ENCODE results near the gene NSRP1. TPM values are rescaled to one million over a fixed set of nuclear protein-coding genes. Genes with fewer than 3 reads are reported as not detected.
"Not testable (repeated sequence)": the region's sequence is repeated elsewhere in the genome, so short reads cannot be mapped to it uniquely, and the experiment has no call there.

Gene NSRP1
- polyA plus RNA-seq, 1 donor from 2014 or later = 40.8 TPM

DNA sequence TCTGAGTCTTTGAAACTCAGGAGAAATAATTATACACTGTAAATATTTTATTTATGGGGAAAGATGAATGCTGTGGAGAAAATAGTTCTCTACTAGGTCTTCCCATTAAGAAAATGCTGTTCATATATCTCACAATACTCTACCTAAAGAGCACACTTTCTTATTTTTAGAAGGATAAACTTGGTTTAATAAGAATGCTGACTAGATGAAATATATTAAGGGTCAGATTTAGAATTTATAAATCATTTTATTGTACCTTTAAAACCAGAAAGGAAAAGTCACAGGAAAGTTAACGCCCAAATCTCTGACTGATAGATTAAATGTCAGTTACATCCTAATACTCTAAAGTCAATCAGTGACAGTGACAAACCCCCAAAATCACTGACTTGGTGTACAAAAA lies 70.1 kb downstream of the NSRP1 start:
- Mint-ChIP-seq H3K9me3 (peaks cover 0 to 3% (median 0%) of the 10 kb centered on the region in 3 donors), H3K36me3 (peaks cover 2% of the 10 kb centered on the region), H3K27me3 (no peaks in the 10 kb centered on the region), H3K27ac (no peak overlapping the region), H3K4me3 (no peak overlapping the region), H3K4me1 (no peaks in the 10 kb centered on the region)

DNA sequence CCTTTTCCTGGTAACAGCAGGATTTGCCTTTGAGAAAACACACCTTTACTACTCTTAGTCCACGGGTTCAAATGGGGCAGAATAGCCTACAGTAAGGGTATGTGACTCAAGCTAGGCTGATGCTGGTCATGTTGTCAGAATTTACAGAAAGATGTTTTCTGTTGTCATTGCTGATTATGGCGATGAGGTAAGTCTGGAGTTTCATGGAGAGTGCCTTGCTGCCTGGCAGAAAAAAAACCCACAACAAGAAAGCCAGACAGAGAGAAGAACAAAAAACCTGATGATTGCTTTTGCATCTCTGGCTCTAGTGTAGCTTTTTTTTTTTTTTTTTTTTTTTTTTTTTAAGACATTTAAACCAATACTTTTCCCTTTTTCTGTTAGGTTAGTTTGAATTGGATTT lies 71.0 kb downstream of the NSRP1 start:
- Mint-ChIP-seq H3K4me1 (no peaks in the 10 kb centered on the region), H3K4me3 (no peak overlapping the region), H3K27ac (no peak overlapping the region), H3K27me3 (no peaks in the 10 kb centered on the region), H3K36me3 (peaks cover 2% of the 10 kb centered on the region), H3K9me3 (peaks cover 0 to 3% (median 0%) of the 10 kb centered on the region in 3 donors)

DNA sequence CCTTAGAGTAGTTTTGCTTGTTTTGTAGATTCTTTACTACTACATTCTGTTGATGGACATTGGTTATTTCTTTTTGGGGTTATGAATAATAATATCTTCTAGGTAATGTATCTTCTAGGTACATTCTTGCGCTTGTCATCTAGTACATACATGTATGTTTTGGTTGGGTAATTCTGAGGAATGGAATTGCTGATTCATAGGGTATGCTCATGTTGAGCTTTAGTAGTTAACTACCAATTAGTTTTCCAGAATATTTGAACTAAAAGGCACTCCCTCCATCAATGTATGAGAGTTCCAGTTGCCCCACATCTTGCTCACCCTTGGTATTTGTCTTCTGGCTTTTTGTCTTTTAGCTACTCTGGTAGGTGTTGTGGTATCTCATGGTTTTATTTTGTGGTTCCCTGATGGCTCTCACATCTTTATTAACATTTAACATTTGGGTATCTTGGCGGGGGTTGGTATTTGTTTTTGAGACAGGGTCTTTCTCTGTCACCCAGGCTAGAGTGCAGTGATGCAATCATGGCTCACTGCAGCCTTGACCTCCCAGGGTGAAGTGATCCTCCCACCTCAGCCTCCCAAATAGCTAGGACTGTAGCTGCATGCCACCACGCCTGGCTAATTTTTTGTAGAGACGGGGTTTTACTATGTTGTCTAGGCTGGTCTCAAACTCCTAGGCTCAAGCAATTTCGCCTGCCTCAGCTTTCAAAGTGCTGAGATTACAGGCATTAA lies 71.8 kb downstream of the NSRP1 start:
- no peak overlapping the region for H3K4me3 Mint-ChIP-seq
- H3K36me3 Mint-ChIP-seq = peaks cover 2% of the 10 kb centered on the region
- no peaks in the 10 kb centered on the region for H3K4me1 Mint-ChIP-seq
- peaks cover 0 to 3% (median 0%) of the 10 kb centered on the region in 3 donors for H3K9me3 Mint-ChIP-seq
- H3K27ac Mint-ChIP-seq = peak overlapping the region in 2 of 3 donors; percentile 3 to 62
- no peaks in the 10 kb centered on the region for H3K27me3 Mint-ChIP-seq

DNA sequence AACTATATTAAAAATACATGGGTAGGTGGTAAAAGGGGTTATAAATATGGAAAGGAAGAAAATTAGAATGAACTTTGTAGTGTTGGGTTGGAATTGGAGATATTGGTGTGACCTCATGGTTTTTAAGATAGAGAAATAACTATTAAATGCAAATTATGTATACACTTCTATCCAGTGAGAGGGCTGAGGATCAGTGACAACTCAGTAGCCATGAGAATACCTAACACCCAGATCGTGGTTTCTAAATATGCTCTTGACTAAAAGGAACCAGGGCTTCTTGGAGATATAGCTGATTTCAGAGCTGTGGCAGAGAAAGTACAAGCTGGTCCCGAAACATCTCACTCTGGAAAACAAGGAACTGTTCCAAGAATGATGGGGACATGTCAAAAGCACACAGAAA lies 74.5 kb downstream of the NSRP1 start:
- no peaks in the 10 kb centered on the region for H3K27me3 Mint-ChIP-seq
- no peaks in the 10 kb centered on the region for H3K4me1 Mint-ChIP-seq
- H3K9me3 Mint-ChIP-seq = peaks cover 0 to 3% (median 0%) of the 10 kb centered on the region in 3 donors
- H3K4me3 Mint-ChIP-seq = no peak overlapping the region
- no peaks in the 10 kb centered on the region for H3K36me3 Mint-ChIP-seq
- no peak overlapping the region for H3K27ac Mint-ChIP-seq

DNA sequence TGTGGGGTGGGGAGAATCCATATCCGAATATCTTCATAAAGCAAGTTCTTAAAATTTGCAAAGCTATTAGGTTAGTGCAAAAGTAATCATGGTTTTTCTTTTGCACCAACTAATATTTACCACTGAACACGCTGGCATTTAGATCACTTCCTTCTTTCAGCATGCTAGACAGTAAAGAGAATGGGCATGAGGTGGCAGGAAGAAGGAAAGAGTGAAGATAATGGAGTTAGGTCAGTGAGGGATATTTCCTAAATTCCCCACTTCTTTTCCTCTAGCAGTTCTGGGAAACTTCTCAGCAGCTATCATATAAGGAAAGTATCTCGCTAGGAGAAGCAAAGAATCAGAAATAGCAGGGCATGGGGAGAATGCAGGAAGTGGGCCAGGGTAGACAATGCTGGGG lies 79.9 kb downstream of the NSRP1 start:
- Mint-ChIP-seq H3K27me3 (no peaks in the 10 kb centered on the region), H3K9me3 (no peaks in the 10 kb centered on the region), H3K4me3 (no peak overlapping the region), H3K4me1 (no peaks in the 10 kb centered on the region), H3K36me3 (no peaks in the 10 kb centered on the region), H3K27ac (no peak overlapping the region)

DNA sequence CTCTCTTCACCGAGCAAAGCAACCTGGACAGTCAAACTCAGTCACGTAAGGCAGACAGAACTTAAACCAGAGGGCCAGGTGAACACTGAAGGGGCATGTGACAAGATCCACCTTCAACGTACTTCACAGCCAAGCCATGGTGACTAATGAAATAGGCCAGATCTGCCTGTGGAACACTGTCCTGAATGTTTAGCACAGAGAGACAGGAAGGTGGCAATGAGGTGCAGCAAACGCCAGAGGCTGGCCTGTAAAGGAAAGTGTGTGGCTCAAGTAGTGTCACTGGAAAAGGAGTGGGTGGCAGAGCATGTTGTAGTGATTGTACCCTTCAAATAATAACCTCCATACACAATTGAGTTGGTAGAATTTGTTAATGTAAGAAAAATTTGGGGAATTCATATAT lies 80.8 kb downstream of the NSRP1 start:
- Mint-ChIP-seq H3K4me1 (no peaks in the 10 kb centered on the region), H3K4me3 (no peak overlapping the region), H3K36me3 (no peaks in the 10 kb centered on the region), H3K9me3 (no peaks in the 10 kb centered on the region), H3K27ac (no peak overlapping the region), H3K27me3 (no peaks in the 10 kb centered on the region)

DNA sequence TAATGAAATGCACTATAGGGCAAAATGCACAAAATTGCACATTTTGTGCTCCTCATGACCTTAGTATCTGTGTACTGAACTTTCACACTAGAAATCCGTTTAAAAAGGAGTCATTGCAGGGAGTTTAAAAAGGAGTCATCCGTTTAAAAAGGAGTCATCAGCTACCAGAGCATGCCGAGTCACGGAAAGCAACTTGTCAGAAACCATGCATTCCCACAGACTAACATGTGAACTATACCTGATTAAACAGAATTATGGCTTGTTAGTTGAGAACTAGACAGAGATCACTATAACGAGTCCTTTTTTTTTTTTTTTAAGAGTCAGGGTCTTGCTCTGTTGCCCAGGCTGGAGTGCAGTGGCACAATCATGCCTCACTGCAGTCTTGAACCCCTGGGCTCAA lies 83.0 kb downstream of the NSRP1 start:
- Mint-ChIP-seq H3K36me3 (no peaks in the 10 kb centered on the region), H3K4me3 (no peak overlapping the region), H3K27ac (no peak overlapping the region), H3K27me3 (peaks cover 3% of the 10 kb centered on the region), H3K4me1 (no peaks in the 10 kb centered on the region), H3K9me3 (no peaks in the 10 kb centered on the region)

DNA sequence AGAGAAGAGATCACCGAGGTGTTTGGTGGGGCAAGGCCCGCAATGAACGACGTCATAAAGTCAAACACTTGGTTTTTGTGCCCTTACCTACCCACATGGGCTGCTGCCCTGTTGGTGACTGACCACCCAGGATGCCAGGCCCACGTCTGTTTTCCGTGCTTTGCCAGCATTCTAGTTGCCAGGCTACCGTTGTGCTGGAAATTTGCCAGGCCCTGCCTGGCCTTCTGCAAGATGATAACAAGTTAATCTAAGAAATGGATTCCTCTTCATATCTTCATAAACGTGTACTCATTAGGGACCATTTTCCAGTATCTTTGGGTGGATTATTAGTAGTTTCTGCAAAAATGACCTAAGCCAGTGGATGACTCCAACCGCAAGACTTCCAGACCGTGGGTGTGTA lies 83.5 kb downstream of the NSRP1 start:
- no peaks in the 10 kb centered on the region for H3K4me1 Mint-ChIP-seq
- no peaks in the 10 kb centered on the region for H3K36me3 Mint-ChIP-seq
- no peak overlapping the region for H3K27ac Mint-ChIP-seq
- H3K4me3 Mint-ChIP-seq = no peak overlapping the region
- H3K9me3 Mint-ChIP-seq = no peaks in the 10 kb centered on the region
- H3K27me3 Mint-ChIP-seq = peaks cover 3% of the 10 kb centered on the region

DNA sequence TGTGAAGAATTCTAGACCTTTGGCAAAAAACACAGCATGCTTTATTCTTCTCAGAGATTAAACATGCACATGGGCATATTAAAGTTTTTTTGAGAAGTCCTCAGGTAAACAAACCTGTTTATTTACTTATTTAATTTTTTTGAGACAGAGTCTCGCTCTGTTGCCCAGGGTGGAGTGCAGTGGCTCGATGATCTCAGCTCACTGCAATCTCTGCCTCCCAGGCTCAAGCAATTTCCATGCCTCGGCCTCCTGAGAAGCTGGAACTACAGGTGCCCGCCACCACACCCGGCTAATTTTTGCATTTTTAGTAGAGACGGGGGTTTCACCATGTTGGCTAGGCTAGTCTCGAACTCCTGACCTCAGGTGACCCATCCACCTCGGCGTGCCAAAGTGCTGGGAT lies 84.0 kb downstream of the NSRP1 start:
- not testable (repeated sequence) for H3K9me3 Mint-ChIP-seq, H3K27ac Mint-ChIP-seq, H3K4me3 Mint-ChIP-seq, H3K4me1 Mint-ChIP-seq, H3K36me3 Mint-ChIP-seq, H3K27me3 Mint-ChIP-seq

DNA sequence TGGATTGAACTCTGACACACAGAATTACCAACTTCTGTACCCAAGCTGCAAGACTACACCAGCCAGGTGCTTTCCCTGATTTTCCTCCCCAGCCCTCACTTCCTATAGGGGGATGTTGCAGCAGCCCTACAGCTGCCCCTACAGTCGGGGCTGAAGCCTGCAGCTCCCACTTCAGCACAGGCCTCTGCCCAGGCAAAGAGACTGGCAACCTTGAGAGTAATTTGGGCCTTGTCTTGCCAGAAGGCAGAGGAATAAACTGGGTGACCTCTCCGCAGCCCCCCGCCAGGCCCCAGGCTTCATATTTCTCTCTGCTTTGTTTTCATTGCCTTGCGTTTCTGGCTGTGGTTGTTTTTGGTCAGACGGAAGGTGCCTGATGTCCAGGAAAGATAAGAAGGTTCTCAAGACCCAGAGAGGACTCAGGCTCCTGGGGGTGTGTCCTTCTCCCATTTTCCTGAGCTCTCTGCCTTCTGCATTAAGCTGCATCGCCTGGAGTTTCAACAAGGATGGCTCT lies 86.9 kb downstream of the NSRP1 start:
- Mint-ChIP-seq H3K36me3 (no peaks in the 10 kb centered on the region), H3K4me3 (no peak overlapping the region), H3K27ac (no peak overlapping the region), H3K27me3 (peaks cover 5% of the 10 kb centered on the region), H3K4me1 (peaks cover 0 to 6% (median under 1%) of the 10 kb centered on the region in 3 donors), H3K9me3 (no peaks in the 10 kb centered on the region)

DNA sequence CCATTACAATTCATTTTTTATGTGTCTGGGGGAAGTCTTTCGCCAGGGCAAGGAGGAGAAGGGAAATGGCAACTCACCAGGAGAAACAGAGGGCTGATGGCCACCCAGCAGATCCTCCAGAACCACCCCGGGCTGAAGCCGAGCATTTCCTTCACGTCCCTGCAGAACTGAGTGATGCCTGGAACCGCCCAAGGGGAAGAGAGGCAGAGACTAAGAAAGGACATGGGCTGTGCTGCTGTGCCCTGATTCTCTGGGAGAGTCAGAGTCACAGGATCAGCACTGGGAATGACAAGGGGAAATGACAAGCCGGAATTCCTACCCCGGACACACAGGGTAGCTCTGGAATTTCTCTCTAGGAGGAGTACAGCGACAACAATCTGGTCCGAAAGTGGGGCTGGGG lies 91.0 kb downstream of the NSRP1 start:
- H3K27ac Mint-ChIP-seq = no peak overlapping the region
- H3K27me3 Mint-ChIP-seq = peaks cover 9% of the 10 kb centered on the region
- H3K4me3 Mint-ChIP-seq = no peak overlapping the region
- peaks cover 2% of the 10 kb centered on the region for H3K36me3 Mint-ChIP-seq
- H3K9me3 Mint-ChIP-seq = no peaks in the 10 kb centered on the region
- peaks cover 0 to 8% (median 4%) of the 10 kb centered on the region in 3 donors for H3K4me1 Mint-ChIP-seq

DNA sequence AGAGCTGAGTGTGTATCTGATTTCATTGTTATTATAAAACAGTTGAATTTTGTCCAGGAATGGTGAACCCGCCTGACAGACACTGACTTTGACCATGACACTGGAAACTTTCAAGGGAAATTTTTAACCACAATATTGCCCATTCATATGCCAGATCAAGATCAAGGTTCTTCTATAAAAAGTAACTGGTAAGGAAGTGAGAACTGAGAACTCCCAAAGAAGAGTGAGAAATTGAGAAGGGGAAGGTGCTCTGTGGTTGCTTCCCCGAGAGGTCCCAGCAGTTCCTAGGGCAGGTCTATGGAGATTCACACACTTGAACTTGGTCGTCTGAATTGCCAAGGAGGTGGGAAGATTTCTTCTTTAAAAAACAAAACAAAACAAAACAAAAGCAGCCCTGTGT lies 91.6 kb downstream of the NSRP1 start:
- Mint-ChIP-seq H3K4me1 (peaks cover 0 to 10% (median 4%) of the 10 kb centered on the region in 3 donors), H3K4me3 (no peak overlapping the region), H3K27me3 (peaks cover 8% of the 10 kb centered on the region), H3K27ac (no peak overlapping the region), H3K9me3 (no peaks in the 10 kb centered on the region), H3K36me3 (peaks cover 2% of the 10 kb centered on the region)

DNA sequence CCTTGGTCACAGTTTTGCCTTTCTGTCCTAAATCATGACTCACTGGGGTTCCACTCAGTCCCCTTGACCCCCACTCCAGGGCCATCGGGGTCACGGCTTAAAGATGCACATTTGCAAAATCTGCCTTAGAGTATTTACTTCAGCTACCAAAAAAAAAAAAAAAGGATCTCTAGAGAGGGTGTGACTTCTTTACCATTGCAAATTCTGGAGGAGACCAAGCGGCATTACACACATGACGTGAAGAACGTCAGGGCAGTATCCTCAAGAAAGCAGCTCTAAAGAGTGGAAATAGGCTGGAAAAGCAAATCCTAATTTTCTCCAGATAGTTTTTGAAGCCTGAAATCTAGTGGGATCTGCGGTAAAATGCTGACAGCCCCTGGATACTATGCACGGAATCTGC lies 93.3 kb downstream of the NSRP1 start:
- no peak overlapping the region for H3K27ac Mint-ChIP-seq
- H3K4me1 Mint-ChIP-seq = peaks cover 0 to 10% (median 4%) of the 10 kb centered on the region in 3 donors
- peaks cover 0 to 2% (median 0%) of the 10 kb centered on the region in 3 donors for H3K9me3 Mint-ChIP-seq
- peaks cover 2% of the 10 kb centered on the region for H3K36me3 Mint-ChIP-seq
- no peak overlapping the region for H3K4me3 Mint-ChIP-seq
- H3K27me3 Mint-ChIP-seq = peaks cover 6% of the 10 kb centered on the region

DNA sequence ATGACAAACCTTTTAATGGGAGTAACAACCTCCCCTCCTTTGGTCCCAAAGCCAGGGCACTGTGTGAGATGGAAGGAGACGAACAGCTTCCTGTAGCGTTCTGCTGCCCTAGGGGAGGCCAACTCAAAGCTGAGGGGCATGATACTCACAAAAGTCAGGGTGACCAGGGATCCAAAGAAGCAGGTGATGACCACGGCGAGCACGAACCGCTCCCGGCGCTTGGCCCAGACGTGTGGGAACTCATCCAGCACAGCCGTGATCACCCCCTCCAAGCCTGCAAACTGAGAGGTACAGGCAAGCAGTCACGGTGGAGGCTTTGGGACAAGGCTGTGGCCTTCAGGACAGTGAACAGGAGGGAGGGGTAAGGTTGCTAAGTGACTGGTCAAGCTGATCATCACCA lies 93.8 kb downstream of the NSRP1 start:
- peaks cover 2% of the 10 kb centered on the region for H3K36me3 Mint-ChIP-seq
- H3K9me3 Mint-ChIP-seq = peaks cover 0 to 2% (median 0%) of the 10 kb centered on the region in 3 donors
- no peak overlapping the region for H3K27ac Mint-ChIP-seq
- peaks cover 6% of the 10 kb centered on the region for H3K27me3 Mint-ChIP-seq
- H3K4me3 Mint-ChIP-seq = no peak overlapping the region
- peaks cover 0 to 10% (median 4%) of the 10 kb centered on the region in 3 donors for H3K4me1 Mint-ChIP-seq

DNA sequence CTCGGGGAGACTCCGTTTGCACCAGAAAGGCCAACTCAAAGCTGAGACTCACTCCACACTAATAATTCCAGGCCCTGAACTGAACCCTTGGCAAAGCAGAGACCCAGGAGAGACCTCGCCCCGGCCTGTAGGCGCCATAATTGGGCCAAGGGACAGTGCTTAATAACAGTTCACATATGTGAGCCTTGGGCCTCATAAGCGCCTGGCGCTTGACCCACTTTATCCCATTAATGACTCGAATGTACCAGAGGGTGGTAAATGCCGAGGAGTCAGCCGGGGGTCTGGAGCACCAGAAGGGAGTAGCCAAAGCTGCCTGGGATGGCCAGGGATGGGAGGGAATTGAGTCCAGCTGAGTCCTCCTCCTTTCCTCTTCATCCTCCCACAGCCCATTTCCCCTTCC lies 94.3 kb downstream of the NSRP1 start:
- Mint-ChIP-seq H3K9me3 (peaks cover 0 to 2% (median 0%) of the 10 kb centered on the region in 3 donors), H3K4me3 (peak overlapping the region in 1 of 4 donors; percentile 23), H3K27me3 (peaks cover 6% of the 10 kb centered on the region), H3K36me3 (peaks cover 2% of the 10 kb centered on the region), H3K4me1 (peaks cover 0 to 10% (median 4%) of the 10 kb centered on the region in 3 donors), H3K27ac (no peak overlapping the region)

DNA sequence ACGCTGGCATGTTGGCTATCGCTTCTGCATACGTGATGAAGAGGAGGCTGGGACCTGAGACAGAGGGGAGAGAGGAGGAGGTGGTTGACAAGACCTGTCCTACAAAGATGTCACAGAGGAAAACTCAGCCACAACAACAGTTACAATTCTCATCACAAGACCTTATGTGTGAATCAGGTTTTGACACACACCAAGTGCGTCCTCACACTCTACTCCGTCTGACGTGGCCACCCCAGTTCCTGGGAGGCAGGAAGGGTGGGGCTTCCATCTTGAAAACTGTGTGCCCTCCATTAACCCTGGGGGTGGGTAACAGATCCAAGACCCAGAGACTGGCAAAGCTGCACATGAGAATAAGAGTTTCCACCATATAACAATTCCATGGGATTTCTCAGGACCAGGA lies 94.8 kb downstream of the NSRP1 start:
- Mint-ChIP-seq H3K27ac (no peak overlapping the region), H3K27me3 (peaks cover 6% of the 10 kb centered on the region), H3K4me3 (peak overlapping the region in 1 of 4 donors; percentile 37), H3K9me3 (peaks cover 0 to 2% (median 0%) of the 10 kb centered on the region in 3 donors), H3K36me3 (peaks cover 2% of the 10 kb centered on the region), H3K4me1 (peaks cover 0 to 10% (median 4%) of the 10 kb centered on the region in 3 donors)

All from IgD-negative memory B cell (primary cell).